Memory B cell (primary cell): Measurements from ENCODE around the gene MGRN1.
A peak's percentile ranks its signal among the peaks of the same experiment; 100 is the strongest.

Experiments
- ATAC-seq: fragments of 150-1000 bp; cut with Tn5 transposase; 2 replicates; pipeline ENCODE4 v1.10.0; 2021; ENCODE audit warnings: low read depth, mild to moderate bottlenecking, moderate library complexity
- DNase-seq, 2 donors: peaks; one replicate each; pipeline ENCODE4 v3.0.0; 2022; ENCODE audit warnings: low spot score in 2 of 2
- H3K27ac Mint-ChIP-seq: one replicate; pipeline ENCODE4 v1.8.0; 2022; ENCODE audit warnings: mild to moderate bottlenecking, moderate library complexity, mixed read lengths
- H3K27me3 Mint-ChIP-seq: one replicate; pipeline ENCODE4 v1.8.0; 2022; ENCODE audit warnings: mixed read lengths
- H3K36me3 Mint-ChIP-seq: one replicate; pipeline ENCODE4 v1.8.0; 2022; ENCODE audit warnings: mild to moderate bottlenecking, mixed read lengths
- H3K4me1 Mint-ChIP-seq: one replicate; pipeline ENCODE4 v1.8.0; 2022; ENCODE audit warnings: mixed read lengths
- H3K4me3 Mint-ChIP-seq: one replicate; pipeline ENCODE4 v1.8.0; 2022; ENCODE audit warnings: mild to moderate bottlenecking, moderate library complexity, mixed read lengths
- H3K9me3 Mint-ChIP-seq: one replicate; pipeline ENCODE4 v1.8.0; 2022; ENCODE audit warnings: mixed read lengths

The MGRN1 gene

DNA sequence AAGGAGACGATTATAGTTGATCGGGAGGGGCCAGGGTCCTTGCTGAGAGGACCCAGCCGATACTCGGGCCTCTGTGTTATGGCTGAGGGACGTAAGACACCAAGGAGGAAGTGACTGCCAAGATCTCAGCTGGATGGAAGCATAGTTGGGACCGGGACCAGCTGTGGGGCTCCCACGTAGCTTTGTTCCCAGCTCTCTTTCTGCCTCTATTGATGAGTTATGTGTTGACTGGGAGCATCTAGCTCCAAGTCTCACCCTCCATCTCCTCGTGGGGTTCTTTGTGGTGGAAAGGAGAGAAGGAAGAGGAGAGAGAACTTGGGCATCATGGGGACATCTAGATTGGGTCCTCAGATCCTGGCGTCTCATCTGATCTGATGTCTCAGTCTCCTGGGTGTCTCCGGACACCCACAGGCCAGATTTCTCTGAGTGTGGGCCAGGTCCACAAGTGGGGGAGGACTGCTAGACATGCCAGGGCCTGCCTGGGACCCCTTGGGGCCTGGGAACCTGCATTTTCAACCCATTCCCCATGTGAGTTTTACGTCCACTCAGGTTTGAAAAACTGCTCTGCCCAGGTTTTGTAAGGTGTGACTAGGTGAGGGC, 1.0 kb downstream of the MGRN1 start:
- H3K9me3 Mint-ChIP-seq = no peaks in the 10 kb centered on the region

DNA sequence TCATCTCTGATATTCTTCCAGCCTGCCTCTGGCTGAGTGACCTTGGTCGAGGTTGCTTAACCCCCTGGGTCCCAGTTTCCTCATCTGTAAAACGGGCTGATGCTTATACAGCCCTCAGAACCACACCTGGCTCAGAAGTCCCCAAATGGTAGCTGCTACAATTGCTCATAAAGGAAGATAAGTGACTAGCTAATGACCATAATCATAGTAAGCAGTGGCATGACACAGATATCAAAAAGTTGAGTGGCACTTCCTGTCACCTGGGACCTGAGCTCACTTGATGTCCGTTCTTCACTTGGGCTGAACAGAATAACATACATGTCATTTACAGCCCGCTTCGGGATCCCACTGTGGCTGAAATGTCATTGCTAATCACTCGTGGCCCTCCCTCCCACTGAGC, 1.8 kb downstream of the MGRN1 start:
- DNase-seq (no peak), ATAC-seq (no peak)
- peak overlapping the region; percentile 92 for H3K4me3 Mint-ChIP-seq
- peaks cover 2% of the 10 kb centered on the region for H3K36me3 Mint-ChIP-seq
- H3K9me3 Mint-ChIP-seq = no peaks in the 10 kb centered on the region
- no peaks in the 10 kb centered on the region for H3K27me3 Mint-ChIP-seq
- H3K27ac Mint-ChIP-seq = peak overlapping the region; percentile 97
- peaks cover 21% of the 10 kb centered on the region for H3K4me1 Mint-ChIP-seq

More for the DNA sequence above, 1.0 kb downstream of the MGRN1 start:
- Mint-ChIP-seq H3K27me3 (no peaks in the 10 kb centered on the region), H3K27ac (peak overlapping the region; percentile 97), H3K4me1 (peaks cover 21% of the 10 kb centered on the region), H3K4me3 (peak overlapping the region; percentile 92), H3K36me3 (no peaks in the 10 kb centered on the region)
- DNase-seq (no peak), ATAC-seq (peak; percentile 9)

GRCh38 chr16:4628283-4628682, 3.7 kb downstream of the MGRN1 start:
- H3K4me3 Mint-ChIP-seq = no peak overlapping the region
- no peaks in the 10 kb centered on the region for H3K27me3 Mint-ChIP-seq
- H3K36me3 Mint-ChIP-seq = peaks cover 2% of the 10 kb centered on the region
- no peak for ATAC-seq
- H3K4me1 Mint-ChIP-seq = peaks cover 21% of the 10 kb centered on the region
- H3K9me3 Mint-ChIP-seq = no peaks in the 10 kb centered on the region
- H3K27ac Mint-ChIP-seq = no peak overlapping the region
- no peak for DNase-seq

DNA sequence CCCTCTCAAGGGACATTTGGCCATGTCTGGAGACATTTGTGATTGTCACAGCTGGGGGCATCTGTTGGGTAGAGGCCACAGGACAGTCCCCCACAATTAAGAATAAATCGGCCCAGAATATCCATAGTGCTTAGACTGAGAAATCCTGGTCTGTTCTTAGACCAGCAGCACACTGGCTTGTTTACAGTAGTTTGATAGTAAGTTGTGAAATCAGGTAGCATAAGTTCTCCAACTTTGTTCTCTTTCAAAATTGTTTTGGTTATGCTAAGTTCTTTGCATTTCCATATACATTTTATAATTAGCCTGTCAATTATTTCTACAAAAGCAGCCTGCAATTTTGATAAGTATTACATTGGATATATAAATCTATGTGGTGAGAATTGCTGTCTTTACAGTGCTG, 6.8 kb downstream of the MGRN1 start:
- H3K9me3 Mint-ChIP-seq = no peaks in the 10 kb centered on the region
- H3K4me3 Mint-ChIP-seq = no peak overlapping the region
- peaks cover 8% of the 10 kb centered on the region for H3K4me1 Mint-ChIP-seq
- no peak for DNase-seq
- H3K36me3 Mint-ChIP-seq = peaks cover 2% of the 10 kb centered on the region
- no peak overlapping the region for H3K27ac Mint-ChIP-seq
- H3K27me3 Mint-ChIP-seq = no peaks in the 10 kb centered on the region
- no peak for ATAC-seq

GRCh38 chr16:4633910-4634635, 9.4 kb downstream of the MGRN1 start:
- Mint-ChIP-seq H3K36me3 (peaks cover 4% of the 10 kb centered on the region), H3K9me3 (no peaks in the 10 kb centered on the region), H3K4me1 (peaks cover 4% of the 10 kb centered on the region), H3K27me3 (no peaks in the 10 kb centered on the region), H3K27ac (no peak overlapping the region), H3K4me3 (no peak overlapping the region)
- DNase-seq = no peak
- ATAC-seq = no peak

- no peak for DNase-seq
- H3K27ac Mint-ChIP-seq = no peak overlapping the region
- peaks cover 4% of the 10 kb centered on the region for H3K36me3 Mint-ChIP-seq
- H3K9me3 Mint-ChIP-seq = no peaks in the 10 kb centered on the region
- H3K4me1 Mint-ChIP-seq = peaks cover 3% of the 10 kb centered on the region
- H3K27me3 Mint-ChIP-seq = no peaks in the 10 kb centered on the region
- no peak overlapping the region for H3K4me3 Mint-ChIP-seq
- ATAC-seq = no peak
These were observed 10.1 kb downstream of the MGRN1 start for GRCh38 chr16:4634768-4635167.

- Mint-ChIP-seq H3K4me1 (peaks cover 11% of the 10 kb centered on the region), H3K36me3 (peaks cover 2% of the 10 kb centered on the region), H3K27me3 (no peaks in the 10 kb centered on the region), H3K27ac (no peak overlapping the region), H3K9me3 (no peaks in the 10 kb centered on the region), H3K4me3 (no peak overlapping the region)
- DNase-seq = no peak
- ATAC-seq = no peak
These were observed 11.6 kb downstream of the MGRN1 start for GRCh38 chr16:4636196-4636595.

GRCh38 chr16:4637501-4638166, 13.0 kb downstream of the MGRN1 start:
- Mint-ChIP-seq H3K9me3 (no peaks in the 10 kb centered on the region), H3K36me3 (peaks cover 2% of the 10 kb centered on the region), H3K27ac (no peak overlapping the region), H3K27me3 (no peaks in the 10 kb centered on the region), H3K4me1 (peaks cover 14% of the 10 kb centered on the region), H3K4me3 (no peak overlapping the region)
- no peak for ATAC-seq
- DNase-seq = no peak

DNA sequence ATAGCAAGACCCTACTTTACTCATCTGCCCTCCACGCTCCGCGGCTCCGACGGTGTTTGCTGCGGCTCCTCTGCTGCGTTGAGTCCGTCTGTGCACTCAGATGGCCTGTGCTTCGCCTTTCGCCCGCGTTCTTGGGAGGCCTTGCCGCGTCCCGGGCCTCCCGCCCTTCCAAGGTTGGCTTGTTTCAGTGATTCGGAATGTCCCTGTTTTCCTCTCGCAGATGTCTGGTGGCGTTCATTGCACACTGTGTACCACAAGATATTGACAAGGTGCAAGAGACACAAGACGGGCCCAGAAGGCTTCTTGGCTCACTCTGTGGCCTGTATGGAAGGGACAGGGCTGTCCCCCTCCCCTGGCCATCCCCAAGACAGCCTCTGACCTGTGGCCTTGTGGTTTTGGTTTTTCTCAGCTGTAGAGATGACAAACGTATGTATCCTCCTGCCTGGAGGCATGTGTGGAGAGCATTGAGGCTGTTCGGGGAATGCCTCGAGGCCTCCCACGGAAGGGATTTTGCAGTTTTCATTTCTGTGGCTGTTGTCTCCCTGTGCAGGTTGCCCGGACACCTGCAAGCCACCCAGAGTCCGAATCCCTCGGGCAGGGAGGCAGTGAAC, 15.4 kb downstream of the MGRN1 start:
- Mint-ChIP-seq H3K27me3 (no peaks in the 10 kb centered on the region), H3K4me3 (no peak overlapping the region), H3K9me3 (no peaks in the 10 kb centered on the region), H3K36me3 (peaks cover 2% of the 10 kb centered on the region), H3K27ac (peak overlapping the region; percentile 17), H3K4me1 (peaks cover 14% of the 10 kb centered on the region)
- ATAC-seq = no peak
- DNase-seq = no peak

GRCh38 chr16:4640572-4641305, 16.1 kb downstream of the MGRN1 start:
- DNase-seq (no peak), ATAC-seq (no peak)
- H3K27ac Mint-ChIP-seq = peak overlapping the region; percentile 17
- H3K36me3 Mint-ChIP-seq = peaks cover 4% of the 10 kb centered on the region
- H3K4me1 Mint-ChIP-seq = peaks cover 18% of the 10 kb centered on the region
- no peaks in the 10 kb centered on the region for H3K27me3 Mint-ChIP-seq
- H3K9me3 Mint-ChIP-seq = no peaks in the 10 kb centered on the region
- H3K4me3 Mint-ChIP-seq = no peak overlapping the region

DNA sequence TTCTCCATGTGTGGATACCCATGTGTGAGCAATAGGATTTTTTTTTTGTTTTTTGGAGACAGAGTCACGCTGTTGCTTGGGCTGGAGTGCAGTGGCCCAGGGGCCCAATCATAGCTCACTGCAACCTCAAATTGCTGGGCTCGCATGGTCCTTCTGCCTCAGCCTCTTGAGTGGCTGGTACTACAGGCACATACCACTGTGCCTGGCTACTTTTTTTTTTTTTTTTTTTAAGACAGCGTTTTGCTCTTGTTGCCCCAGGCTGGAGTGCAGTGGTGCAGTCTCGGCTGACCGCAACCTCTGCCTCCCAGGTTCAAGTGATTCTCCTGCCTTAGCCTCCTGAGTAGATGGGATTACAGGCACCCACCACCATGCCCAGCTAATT, 16.7 kb downstream of the MGRN1 start:
- H3K4me1 Mint-ChIP-seq = peaks cover 18% of the 10 kb centered on the region
- H3K27me3 Mint-ChIP-seq = no peaks in the 10 kb centered on the region
- H3K27ac Mint-ChIP-seq = peak overlapping the region; percentile 13
- no peak overlapping the region for H3K4me3 Mint-ChIP-seq
- H3K36me3 Mint-ChIP-seq = peaks cover 4% of the 10 kb centered on the region
- H3K9me3 Mint-ChIP-seq = no peaks in the 10 kb centered on the region
- DNase-seq (no peak), ATAC-seq (no peak)

DNA sequence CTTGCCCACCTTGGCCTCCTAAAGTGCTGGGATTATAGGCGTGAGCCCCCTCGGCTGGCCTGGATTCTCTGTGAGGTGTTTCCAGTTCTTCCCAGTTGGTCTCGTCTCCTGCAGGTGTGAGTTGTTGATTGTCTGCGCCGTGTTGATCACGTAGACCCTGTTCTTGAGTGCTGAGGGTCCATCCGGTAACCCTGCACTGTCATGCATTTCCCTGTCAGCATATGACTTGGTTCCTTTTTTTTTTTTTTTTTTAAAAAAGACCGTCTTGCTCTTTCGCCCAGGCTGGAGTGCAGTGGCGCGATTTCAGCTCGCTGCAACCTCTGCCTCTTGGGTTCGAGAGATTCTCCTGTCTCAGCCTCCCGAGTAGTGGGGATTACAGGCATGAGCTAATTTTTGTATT, 17.3 kb downstream of the MGRN1 start:
- no peaks in the 10 kb centered on the region for H3K27me3 Mint-ChIP-seq
- H3K4me1 Mint-ChIP-seq = peaks cover 18% of the 10 kb centered on the region
- no peak overlapping the region for H3K27ac Mint-ChIP-seq
- no peak for ATAC-seq
- H3K4me3 Mint-ChIP-seq = no peak overlapping the region
- no peak for DNase-seq
- no peaks in the 10 kb centered on the region for H3K9me3 Mint-ChIP-seq
- peaks cover 4% of the 10 kb centered on the region for H3K36me3 Mint-ChIP-seq

DNA sequence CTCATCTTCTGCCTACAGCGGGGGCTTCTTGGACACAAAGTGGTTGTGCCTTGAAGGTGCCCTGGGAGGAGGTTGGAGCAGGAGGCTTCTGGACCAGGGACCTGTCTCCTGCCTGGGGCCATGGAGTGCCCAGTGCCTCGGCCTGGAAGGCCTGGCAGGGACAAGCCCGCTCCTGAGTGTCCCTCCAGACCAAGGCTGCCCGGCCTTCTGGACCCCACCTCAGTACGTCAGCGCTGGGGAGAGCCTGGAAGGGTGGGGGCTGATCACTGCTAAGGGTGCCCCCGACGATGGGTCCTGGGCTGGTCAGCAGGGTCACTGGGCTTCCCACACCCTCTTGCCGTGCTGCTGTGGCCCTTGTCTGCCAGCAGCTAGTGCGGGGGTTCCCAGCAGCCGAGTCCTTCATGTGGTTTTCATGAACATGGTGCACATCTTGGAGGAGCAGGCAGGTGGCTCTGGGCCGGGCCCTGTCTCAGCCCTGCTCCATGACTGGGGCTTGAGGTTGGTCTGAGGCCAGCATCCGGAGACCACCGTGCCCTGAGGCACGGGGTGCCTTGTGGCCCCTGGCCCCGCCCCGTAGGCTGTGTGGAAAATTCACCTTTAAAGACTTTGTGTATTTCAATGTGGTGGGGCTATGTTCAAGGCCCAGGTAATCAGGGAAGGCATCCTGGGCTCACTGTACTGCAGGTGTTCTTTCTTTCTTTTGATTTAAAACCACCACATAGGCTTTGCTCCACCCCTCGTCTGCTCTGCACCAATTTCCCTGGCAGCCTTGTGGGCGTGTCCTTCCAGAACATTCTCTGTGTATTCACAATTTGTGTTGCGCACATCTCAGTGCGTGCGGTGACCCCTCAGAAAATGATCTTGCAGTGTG, 22.4 kb downstream of the MGRN1 start:
- Mint-ChIP-seq H3K9me3 (no peaks in the 10 kb centered on the region), H3K36me3 (peaks cover 7% of the 10 kb centered on the region), H3K4me1 (peaks cover 21% of the 10 kb centered on the region)

More for the DNA sequence above, 22.4 kb downstream of the MGRN1 start:
- DNase-seq (no peak), ATAC-seq (no peak)
- Mint-ChIP-seq H3K4me3 (no peak overlapping the region), H3K27me3 (no peaks in the 10 kb centered on the region), H3K27ac (no peak overlapping the region)
